ENCODE measurements around the gene LIN37. TPM values are rescaled to one million over a fixed set of nuclear protein-coding genes. Genes with fewer than 3 reads are reported as not detected.

The LIN37 gene
- total and polyA plus RNA-seq, 2 of the 13 experiments (the other 11 are each of a cell fraction or from before 2014, with no cell fraction given), result 6.3 to 8.7 TPM

DNA sequence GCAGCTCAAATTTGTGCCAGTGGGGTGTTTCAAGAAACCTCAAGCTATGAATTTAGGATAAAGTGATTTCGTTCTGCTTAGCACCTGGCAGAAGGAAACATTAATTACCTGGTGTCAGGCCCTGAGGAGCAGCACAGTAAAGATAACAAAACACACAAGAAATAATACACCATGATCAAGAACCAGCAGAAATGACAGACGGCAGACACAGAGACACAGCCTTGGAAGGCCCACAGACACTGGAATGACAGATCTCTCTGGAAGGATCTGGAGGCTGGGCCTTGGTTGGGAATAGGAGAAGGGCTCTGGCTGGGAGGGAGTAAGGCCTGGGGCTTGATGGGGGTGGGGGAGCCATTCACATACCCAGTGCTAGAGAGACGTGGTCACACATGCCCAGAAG is 53.5 kb downstream of the LIN37 start:
- Histone ChIP-seq H3K4me3 (replicated peaks in 1 of 3; ENCODE audit: insufficient read depth in 1 of 3, low read depth in 2 of 3, low read length in 3 of 3) (no peak overlapping the region), H2AFZ (ENCODE audit: low read length) (no peak overlapping the region), H4K20me1 (ENCODE audit: insufficient read depth, low read length) (no peaks in the 10 kb centered on the region), H3K36me3 (replicated peaks in 1 of 2; ENCODE audit: control insufficient read depth in 1 of 2, insufficient read depth in 2 of 2, low read length in 2 of 2) (peaks cover 16 to 31% of the 10 kb centered on the region in 2 experiments; a peak in 4 of 5 replicates), H3K4me1 (ENCODE audit: insufficient read depth, low read length) (peaks cover 11% of the 10 kb centered on the region), H3K27ac (ENCODE audit: extremely low read length, insufficient read depth, low read length) (no peak overlapping the region), H3K9me3 (ENCODE audit: low read length) (no peaks in the 10 kb centered on the region), H3K27me3 (ENCODE audit: control insufficient read depth in 1 of 2, insufficient read depth in 2 of 2, low read length in 2 of 2) (no peaks in the 10 kb centered on the region), H3K9ac (ENCODE audit: insufficient read depth, low read depth, low read length) (no peak overlapping the region), H3K4me2 (ENCODE audit: low read depth, low read length) (no peak overlapping the region), H3K79me2 (ENCODE audit: insufficient read depth, low read length) (no peaks in the 10 kb centered on the region)
- TSS peak; percentile 24 for BruUV-seq (replicated peaks)
- 94% methylated on average over 2 of the region's 3 CpGs for WGBS (ENCODE audit: low lambda C conversion rate)
- in situ Hi-C loops (cut with HindIII; ENCODE audit: extremely low pct_ligation_motif_present, low pct_unique_long_range_greater_than_20kb), result no loop called here
- intact Hi-C loops (cut with micrococcal nuclease; ENCODE audit: unreplicated experiment), result no loop called here
- POLR2A ChIA-PET, result interaction anchor here (0.9 to 3.6 kb wide), 2 partner anchors 10 to 59 kb away, joined by 3 to 13 read pairs; partner anchors contain the start of gene PRODH2
- DNase-seq (ENCODE audit: low spot score) (no peak), FAIRE-seq (no peak), ATAC-seq (no peak)
- CTCF ChIA-PET (ENCODE audit: low intra/inter-chr PET ratio, low total read pairs), result no interaction called here
- TF ChIP-seq SCMH1 (CRISPR knock-in tag; IDR thresholded peaks at IDR 0.05; ENCODE audit: borderline replicate concordance) (no peak), ZNF317 (CRISPR knock-in tag; IDR thresholded peaks at IDR 0.05) (peak; percentile 89)
- TF ChIP-seq, protein P1, sequence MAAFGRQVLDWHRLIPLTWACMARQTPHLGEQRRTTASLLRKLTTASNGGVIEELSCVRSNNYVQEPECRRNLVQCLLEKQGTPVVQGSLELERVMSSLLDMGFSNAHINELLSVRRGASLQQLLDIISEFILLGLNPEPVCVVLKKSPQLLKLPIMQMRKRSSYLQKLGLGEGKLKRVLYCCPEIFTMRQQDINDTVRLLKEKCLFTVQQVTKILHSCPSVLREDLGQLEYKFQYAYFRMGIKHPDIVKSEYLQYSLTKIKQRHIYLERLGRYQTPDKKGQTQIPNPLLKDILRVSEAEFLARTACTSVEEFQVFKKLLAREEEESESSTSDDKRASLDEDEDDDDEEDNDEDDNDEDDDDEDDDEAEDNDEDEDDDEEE (CRISPR knock-in tag; IDR thresholded peaks at IDR 0.05), result no peak

Other genes starting within 250 kb of the LIN37 start
- gene DMKN, start 234.9 kb upstream of the LIN37 start, total RNA-seq (2016; rRNA removed; fragmentation: Illumina TruSeq; extraction: Trizol), result 57.0 and 57.1 TPM in 2 replicates
- 50.8 and 71.8 TPM in 2 replicates for gene DMKN, start 234.9 kb upstream of the LIN37 start, polyA plus RNA-seq (2011; rRNA removed)
- gene SBSN, start 220.3 kb upstream of the LIN37 start, total RNA-seq (2016; rRNA removed; fragmentation: Illumina TruSeq; extraction: Trizol), result not detected in 2 replicates
- not detected in 2 replicates for gene SBSN, start 220.3 kb upstream of the LIN37 start, polyA plus RNA-seq (2011; rRNA removed)
- gene GAPDHS, start 215.1 kb upstream of the LIN37 start, total RNA-seq (2016; rRNA removed; fragmentation: Illumina TruSeq; extraction: Trizol), result not detected in 2 replicates
- 0.09 TPM in 1 of 2 replicates, not detected in the other for gene GAPDHS, start 215.1 kb upstream of the LIN37 start, polyA plus RNA-seq (2011; rRNA removed)
- 85.8 and 141 TPM in 2 replicates for gene TMEM147, start 202.9 kb upstream of the LIN37 start, total RNA-seq (2016; rRNA removed; fragmentation: Illumina TruSeq; extraction: Trizol)
- gene TMEM147, start 202.9 kb upstream of the LIN37 start, polyA plus RNA-seq (2011; rRNA removed), result 176 and 188 TPM in 2 replicates
- 0.11 TPM in 1 of 2 replicates, not detected in the other for gene ATP4A, start 184.9 kb upstream of the LIN37 start, total RNA-seq (2016; rRNA removed; fragmentation: Illumina TruSeq; extraction: Trizol)
- 0.08 and 0.09 TPM in 2 replicates for gene ATP4A, start 184.9 kb upstream of the LIN37 start, polyA plus RNA-seq (2011; rRNA removed)
- not detected in 2 replicates for gene PMIS2, start 162.4 kb upstream of the LIN37 start, total RNA-seq (2016; rRNA removed; fragmentation: Illumina TruSeq; extraction: Trizol)
- not detected in 2 replicates for gene PMIS2, start 162.4 kb upstream of the LIN37 start, polyA plus RNA-seq (2011; rRNA removed)
- 9.2 and 17.7 TPM in 2 replicates for gene HAUS5, start 135.8 kb upstream of the LIN37 start, total RNA-seq (2016; rRNA removed; fragmentation: Illumina TruSeq; extraction: Trizol)
- gene HAUS5, start 135.8 kb upstream of the LIN37 start, polyA plus RNA-seq (2011; rRNA removed), result 10.3 and 11.1 TPM in 2 replicates
- gene RBM42, start 119.5 kb upstream of the LIN37 start, total RNA-seq (2016; rRNA removed; fragmentation: Illumina TruSeq; extraction: Trizol), result 49.7 and 55.3 TPM in 2 replicates
- 27.2 and 30.6 TPM in 2 replicates for gene RBM42, start 119.5 kb upstream of the LIN37 start, polyA plus RNA-seq (2011; rRNA removed)
- 0.20 and 0.46 TPM in 2 replicates for gene ETV2, start 106.8 kb upstream of the LIN37 start, total RNA-seq (2016; rRNA removed; fragmentation: Illumina TruSeq; extraction: Trizol)
- gene ETV2, start 106.8 kb upstream of the LIN37 start, polyA plus RNA-seq (2011; rRNA removed), result 0.07 and 0.18 TPM in 2 replicates
- 487 and 598 TPM in 2 replicates for gene COX6B1, start 100.3 kb upstream of the LIN37 start, total RNA-seq (2016; rRNA removed; fragmentation: Illumina TruSeq; extraction: Trizol)
- gene COX6B1, start 100.3 kb upstream of the LIN37 start, polyA plus RNA-seq (2011; rRNA removed), result 469 and 481 TPM in 2 replicates
- gene UPK1A, start 82.1 kb upstream of the LIN37 start, total RNA-seq (2016; rRNA removed; fragmentation: Illumina TruSeq; extraction: Trizol), result not detected in 2 replicates
- gene UPK1A, start 82.1 kb upstream of the LIN37 start, polyA plus RNA-seq (2011; rRNA removed), result 2.5 and 2.9 TPM in 2 replicates
- gene ZBTB32, start 44.0 kb upstream of the LIN37 start, total RNA-seq (2016; rRNA removed; fragmentation: Illumina TruSeq; extraction: Trizol), result not detected in 2 replicates
- not detected in 2 replicates for gene ZBTB32, start 44.0 kb upstream of the LIN37 start, polyA plus RNA-seq (2011; rRNA removed)
- gene KMT2B, start 30.6 kb upstream of the LIN37 start, total RNA-seq (2016; rRNA removed; fragmentation: Illumina TruSeq; extraction: Trizol), result 6.2 TPM in 2 replicates
- 16.9 and 19.2 TPM in 2 replicates for gene KMT2B, start 30.6 kb upstream of the LIN37 start, polyA plus RNA-seq (2011; rRNA removed)
- gene IGFLR1, start 6.1 kb upstream of the LIN37 start, total RNA-seq (2016; rRNA removed; fragmentation: Illumina TruSeq; extraction: Trizol), result 3.4 and 5.4 TPM in 2 replicates
- 7.4 and 8.9 TPM in 2 replicates for gene IGFLR1, start 6.1 kb upstream of the LIN37 start, polyA plus RNA-seq (2011; rRNA removed)
- 4.7 and 7.9 TPM in 2 replicates for gene U2AF1L4, start 3.2 kb upstream of the LIN37 start, total RNA-seq (2016; rRNA removed; fragmentation: Illumina TruSeq; extraction: Trizol)
- gene U2AF1L4, start 3.2 kb upstream of the LIN37 start, polyA plus RNA-seq (2011; rRNA removed), result 14.2 and 15.4 TPM in 2 replicates
- gene PSENEN, start 2.9 kb upstream of the LIN37 start, total RNA-seq (2016; rRNA removed; fragmentation: Illumina TruSeq; extraction: Trizol), result 20.0 and 34.2 TPM in 2 replicates
- 16.9 and 22.6 TPM in 2 replicates for gene PSENEN, start 2.9 kb upstream of the LIN37 start, polyA plus RNA-seq (2011; rRNA removed)
- not detected in 2 replicates for gene HSPB6, start 8.5 kb downstream of the LIN37 start, total RNA-seq (2016; rRNA removed; fragmentation: Illumina TruSeq; extraction: Trizol)
- 0.08 and 0.18 TPM in 2 replicates for gene HSPB6, start 8.5 kb downstream of the LIN37 start, polyA plus RNA-seq (2011; rRNA removed)
- gene PROSER3, start 9.6 kb downstream of the LIN37 start, total RNA-seq (2016; rRNA removed; fragmentation: Illumina TruSeq; extraction: Trizol), result 4.5 and 5.7 TPM in 2 replicates
- gene PROSER3, start 9.6 kb downstream of the LIN37 start, polyA plus RNA-seq (2011; rRNA removed), result 5.1 and 6.2 TPM in 2 replicates
- gene ARHGAP33, start 27.0 kb downstream of the LIN37 start, total RNA-seq (2016; rRNA removed; fragmentation: Illumina TruSeq; extraction: Trizol), result 0.83 and 1.3 TPM in 2 replicates
- 2.7 and 4.1 TPM in 2 replicates for gene ARHGAP33, start 27.0 kb downstream of the LIN37 start, polyA plus RNA-seq (2011; rRNA removed)
- gene PRODH2, start 64.3 kb downstream of the LIN37 start, total RNA-seq (2016; rRNA removed; fragmentation: Illumina TruSeq; extraction: Trizol), result 42.0 and 86.7 TPM in 2 replicates
- gene PRODH2, start 64.3 kb downstream of the LIN37 start, polyA plus RNA-seq (2011; rRNA removed), result 118 and 171 TPM in 2 replicates
- not detected in 2 replicates for gene NPHS1, start 103.9 kb downstream of the LIN37 start, total RNA-seq (2016; rRNA removed; fragmentation: Illumina TruSeq; extraction: Trizol)
- gene NPHS1, start 103.9 kb downstream of the LIN37 start, polyA plus RNA-seq (2011; rRNA removed), result 0.01 TPM in 1 of 2 replicates, not detected in the other
- 2.2 and 2.4 TPM in 2 replicates for gene KIRREL2, start 108.3 kb downstream of the LIN37 start, total RNA-seq (2016; rRNA removed; fragmentation: Illumina TruSeq; extraction: Trizol)
- gene KIRREL2, start 108.3 kb downstream of the LIN37 start, polyA plus RNA-seq (2011; rRNA removed), result 0.17 and 0.18 TPM in 2 replicates
- gene APLP1, start 120.0 kb downstream of the LIN37 start, total RNA-seq (2016; rRNA removed; fragmentation: Illumina TruSeq; extraction: Trizol), result 2.3 and 2.9 TPM in 2 replicates
- gene APLP1, start 120.0 kb downstream of the LIN37 start, polyA plus RNA-seq (2011; rRNA removed), result 2.0 and 3.1 TPM in 2 replicates
- gene NFKBID, start 152.0 kb downstream of the LIN37 start, total RNA-seq (2016; rRNA removed; fragmentation: Illumina TruSeq; extraction: Trizol), result 0.38 and 2.1 TPM in 2 replicates
- 1.6 and 2.3 TPM in 2 replicates for gene NFKBID, start 152.0 kb downstream of the LIN37 start, polyA plus RNA-seq (2011; rRNA removed)
- gene HCST, start 154.0 kb downstream of the LIN37 start, total RNA-seq (2016; rRNA removed; fragmentation: Illumina TruSeq; extraction: Trizol), result 0.24 TPM in 1 of 2 replicates, not detected in the other
- 1.2 and 2.3 TPM in 2 replicates for gene HCST, start 154.0 kb downstream of the LIN37 start, polyA plus RNA-seq (2011; rRNA removed)
- gene TYROBP, start 159.7 kb downstream of the LIN37 start, total RNA-seq (2016; rRNA removed; fragmentation: Illumina TruSeq; extraction: Trizol), result not detected in 2 replicates
- 0.20 TPM in 1 of 2 replicates, not detected in the other for gene TYROBP, start 159.7 kb downstream of the LIN37 start, polyA plus RNA-seq (2011; rRNA removed)
- 1.1 and 1.6 TPM in 2 replicates for gene LRFN3, start 187.8 kb downstream of the LIN37 start, total RNA-seq (2016; rRNA removed; fragmentation: Illumina TruSeq; extraction: Trizol)
- 0.74 and 0.91 TPM in 2 replicates for gene LRFN3, start 187.8 kb downstream of the LIN37 start, polyA plus RNA-seq (2011; rRNA removed)
- 21.0 and 22.8 TPM in 2 replicates for gene SDHAF1, start 246.6 kb downstream of the LIN37 start, total RNA-seq (2016; rRNA removed; fragmentation: Illumina TruSeq; extraction: Trizol)
- gene SDHAF1, start 246.6 kb downstream of the LIN37 start, polyA plus RNA-seq (2011; rRNA removed), result 17.8 and 18.7 TPM in 2 replicates